ENCODE results near the gene HMGA1. TPM values are rescaled to one million over a fixed set of nuclear protein-coding genes. Genes with fewer than 3 reads are reported as not detected.

The HMGA1 gene
- total and polyA plus RNA-seq, 2 of the 13 experiments (the other 11 are each of a cell fraction or from before 2014, with no cell fraction given) = 117 to 145 TPM

DNA sequence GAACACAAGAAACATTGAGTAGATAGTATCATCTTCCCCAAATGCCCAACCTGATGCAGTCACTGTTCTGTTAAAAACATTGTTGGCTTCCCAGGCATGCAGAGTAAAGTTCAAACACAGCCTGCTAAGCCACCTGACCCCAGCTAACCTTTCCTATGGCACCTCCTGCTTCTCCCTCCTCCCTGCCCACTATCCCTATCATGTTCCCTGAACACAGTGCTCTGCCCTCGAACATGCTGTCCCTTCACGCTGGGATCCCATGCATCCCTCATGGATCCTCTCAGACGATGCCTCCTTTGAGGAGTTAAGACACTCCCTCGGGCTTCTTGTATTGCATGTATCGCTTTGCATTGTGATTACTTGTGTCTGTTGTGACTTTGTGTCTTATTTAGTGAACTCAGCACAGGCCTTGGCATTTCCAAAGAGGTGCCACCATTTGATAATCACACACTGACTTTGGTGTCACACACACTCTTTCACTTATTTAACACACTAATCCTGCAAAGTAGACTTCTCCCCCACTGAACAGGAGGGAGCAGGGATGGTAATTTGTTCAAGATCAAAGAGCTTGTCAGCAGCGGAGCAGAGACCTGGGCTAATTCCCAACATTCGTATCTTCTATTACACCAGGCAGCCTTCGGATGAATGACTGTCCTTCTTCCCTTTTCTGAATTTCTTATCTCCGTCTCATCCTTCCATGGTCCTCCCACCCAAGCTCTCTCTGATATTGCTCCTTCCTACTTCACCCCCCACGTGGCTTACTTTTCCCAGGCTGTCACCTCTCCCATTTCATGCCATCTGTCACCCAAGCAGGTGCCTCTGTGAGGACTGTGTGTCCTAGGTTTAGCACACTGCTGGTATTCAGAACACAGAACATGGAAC is 40.4 kb downstream of the HMGA1 start (continued):
- TF ChIP-seq, protein P1, sequence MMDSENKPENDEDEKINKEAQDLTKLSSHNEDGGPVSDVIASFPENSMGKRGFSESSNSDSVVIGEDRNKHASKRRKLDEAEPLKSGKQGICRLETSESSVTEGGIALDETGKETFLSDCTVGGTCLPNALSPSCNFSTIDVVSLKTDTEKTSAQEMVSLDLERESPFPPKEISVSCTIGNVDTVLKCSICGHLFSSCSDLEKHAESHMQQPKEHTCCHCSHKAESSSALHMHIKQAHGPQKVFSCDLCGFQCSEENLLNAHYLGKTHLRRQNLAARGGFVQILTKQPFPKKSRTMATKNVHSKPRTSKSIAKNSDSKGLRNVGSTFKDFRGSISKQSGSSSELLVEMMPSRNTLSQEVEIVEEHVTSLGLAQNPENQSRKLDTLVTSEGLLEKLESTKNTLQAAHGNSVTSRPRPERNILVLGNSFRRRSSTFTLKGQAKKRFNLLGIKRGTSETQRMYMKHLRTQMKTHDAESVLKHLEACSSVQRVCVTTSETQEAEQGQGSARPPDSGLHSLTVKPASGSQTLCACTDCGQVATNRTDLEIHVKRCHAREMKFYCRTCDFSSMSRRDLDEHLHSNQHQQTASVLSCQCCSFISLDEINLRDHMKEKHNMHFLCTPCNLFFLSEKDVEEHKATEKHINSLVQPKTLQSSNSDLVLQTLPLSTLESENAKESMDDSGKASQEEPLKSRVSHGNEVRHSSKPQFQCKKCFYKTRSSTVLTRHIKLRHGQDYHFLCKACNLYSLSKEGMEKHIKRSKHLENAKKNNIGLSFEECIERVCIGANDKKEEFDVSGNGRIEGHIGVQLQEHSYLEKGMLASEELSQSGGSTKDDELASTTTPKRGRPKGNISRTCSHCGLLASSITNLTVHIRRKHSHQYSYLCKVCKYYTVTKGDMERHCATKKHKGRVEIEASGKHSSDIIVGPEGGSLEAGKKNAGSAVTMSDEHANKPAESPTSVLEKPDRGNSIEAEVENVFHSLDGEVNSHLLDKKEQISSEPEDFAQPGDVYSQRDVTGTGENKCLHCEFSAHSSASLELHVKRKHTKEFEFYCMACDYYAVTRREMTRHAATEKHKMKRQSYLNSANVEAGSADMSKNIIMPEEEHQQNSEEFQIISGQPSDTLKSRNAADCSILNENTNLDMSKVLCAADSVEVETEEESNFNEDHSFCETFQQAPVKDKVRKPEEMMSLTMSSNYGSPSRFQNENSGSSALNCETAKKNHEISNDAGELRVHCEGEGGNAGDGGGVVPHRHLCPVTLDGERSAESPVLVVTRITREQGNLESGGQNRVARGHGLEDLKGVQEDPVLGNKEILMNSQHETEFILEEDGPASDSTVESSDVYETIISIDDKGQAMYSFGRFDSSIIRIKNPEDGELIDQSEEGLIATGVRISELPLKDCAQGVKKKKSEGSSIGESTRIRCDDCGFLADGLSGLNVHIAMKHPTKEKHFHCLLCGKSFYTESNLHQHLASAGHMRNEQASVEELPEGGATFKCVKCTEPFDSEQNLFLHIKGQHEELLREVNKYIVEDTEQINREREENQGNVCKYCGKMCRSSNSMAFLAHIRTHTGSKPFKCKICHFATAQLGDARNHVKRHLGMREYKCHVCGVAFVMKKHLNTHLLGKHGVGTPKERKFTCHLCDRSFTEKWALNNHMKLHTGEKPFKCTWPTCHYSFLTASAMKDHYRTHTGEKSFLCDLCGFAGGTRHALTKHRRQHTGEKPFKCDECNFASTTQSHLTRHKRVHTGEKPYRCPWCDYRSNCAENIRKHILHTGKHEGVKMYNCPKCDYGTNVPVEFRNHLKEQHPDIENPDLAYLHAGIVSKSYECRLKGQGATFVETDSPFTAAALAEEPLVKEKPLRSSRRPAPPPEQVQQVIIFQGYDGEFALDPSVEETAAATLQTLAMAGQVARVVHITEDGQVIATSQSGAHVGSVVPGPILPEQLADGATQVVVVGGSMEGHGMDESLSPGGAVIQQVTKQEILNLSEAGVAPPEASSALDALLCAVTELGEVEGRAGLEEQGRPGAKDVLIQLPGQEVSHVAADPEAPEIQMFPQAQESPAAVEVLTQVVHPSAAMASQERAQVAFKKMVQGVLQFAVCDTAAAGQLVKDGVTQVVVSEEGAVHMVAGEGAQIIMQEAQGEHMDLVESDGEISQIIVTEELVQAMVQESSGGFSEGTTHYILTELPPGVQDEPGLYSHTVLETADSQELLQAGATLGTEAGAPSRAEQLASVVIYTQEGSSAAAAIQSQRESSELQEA (CRISPR knock-in tag; IDR thresholded peaks at IDR 0.05; ENCODE audit: not compliant biosample characterization) = no peak
- TF ChIP-seq KLF13 (CRISPR knock-in tag; IDR thresholded peaks at IDR 0.05) (no peak), MAX (IDR thresholded peaks at IDR 0.05) (peak; percentile 71), MIER3 (CRISPR knock-in tag; IDR thresholded peaks at IDR 0.05; ENCODE audit: borderline replicate concordance) (peak; percentile 66; the same call in 1 of the 2 replicates), HMGXB4 (CRISPR knock-in tag; IDR thresholded peaks at IDR 0.05; ENCODE audit: borderline replicate concordance in 1 of 2, low read depth in 1 of 2) (no peak; a peak in 1 of 4 replicates), FIP1L1 (IDR thresholded peaks at IDR 0.05; ENCODE audit: borderline replicate concordance, insufficient read depth, low read depth, low read length) (no peak), FOXA1 (IDR thresholded peaks at IDR 0.05) (no peak), FOXA1 (CRISPR knock-in tag; IDR thresholded peaks at IDR 0.05) (no peak), ZFP37 (CRISPR knock-in tag; IDR thresholded peaks at IDR 0.05; ENCODE audit: borderline replicate concordance) (no peak), JARID2 (CRISPR knock-in tag; IDR thresholded peaks at IDR 0.05; ENCODE audit: insufficient replicate concordance) (no peak), NFE2 (CRISPR knock-in tag; IDR thresholded peaks at IDR 0.05) (no peak), DZIP1 (CRISPR knock-in tag; IDR thresholded peaks at IDR 0.05) (no peak)
- TF ChIP-seq, protein P2, sequence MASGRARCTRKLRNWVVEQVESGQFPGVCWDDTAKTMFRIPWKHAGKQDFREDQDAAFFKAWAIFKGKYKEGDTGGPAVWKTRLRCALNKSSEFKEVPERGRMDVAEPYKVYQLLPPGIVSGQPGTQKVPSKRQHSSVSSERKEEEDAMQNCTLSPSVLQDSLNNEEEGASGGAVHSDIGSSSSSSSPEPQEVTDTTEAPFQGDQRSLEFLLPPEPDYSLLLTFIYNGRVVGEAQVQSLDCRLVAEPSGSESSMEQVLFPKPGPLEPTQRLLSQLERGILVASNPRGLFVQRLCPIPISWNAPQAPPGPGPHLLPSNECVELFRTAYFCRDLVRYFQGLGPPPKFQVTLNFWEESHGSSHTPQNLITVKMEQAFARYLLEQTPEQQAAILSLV (CRISPR knock-in tag; IDR thresholded peaks at IDR 0.05; ENCODE audit: borderline replicate concordance) = no peak

Measured in HepG2 (cell line).